ENCODE data around the gene COPS6.
A peak's percentile ranks its signal among the peaks of the same experiment; 100 is the strongest.

COPS6 gene

DNA sequence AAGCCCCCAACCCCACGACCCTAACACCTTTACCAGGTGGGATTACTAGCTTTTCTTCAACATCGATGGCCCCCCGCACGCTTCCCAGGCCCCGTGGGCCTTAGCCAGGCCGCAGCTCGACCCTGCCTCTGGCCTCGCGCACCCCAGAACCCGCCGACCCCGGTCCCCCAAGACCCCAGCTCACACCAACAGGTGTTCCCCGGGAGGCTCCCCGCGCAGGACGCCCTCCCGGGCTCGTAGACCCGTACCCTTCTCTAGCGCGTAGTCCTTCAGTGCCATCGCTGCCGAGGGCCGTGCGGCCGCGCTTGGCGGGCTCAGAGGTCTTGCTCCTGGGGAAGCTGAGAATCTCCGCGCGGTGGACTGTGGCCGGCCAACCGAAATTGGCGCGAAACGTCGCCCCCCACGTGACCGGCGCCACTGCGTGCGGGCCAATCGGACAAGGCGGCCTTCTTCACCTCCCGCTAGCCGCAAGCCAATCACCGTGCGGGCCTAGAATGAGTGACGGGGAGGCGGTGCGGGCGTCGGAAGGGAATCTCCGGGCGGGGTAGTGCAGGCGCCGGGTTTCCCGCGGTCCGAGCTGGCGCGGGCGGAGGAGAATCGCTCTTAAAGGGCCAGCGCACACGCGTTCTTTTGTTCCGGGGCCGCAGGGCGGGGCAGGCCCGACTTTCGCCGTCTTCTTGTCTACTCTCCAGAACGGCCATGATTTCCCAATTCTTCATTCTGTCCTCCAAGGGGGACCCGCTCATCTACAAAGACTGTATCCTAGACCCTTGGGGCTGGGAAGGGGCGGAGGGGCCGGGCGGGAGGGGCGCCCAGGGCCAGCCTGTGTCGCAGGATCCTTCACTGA is 12.5 kb downstream of the COPS6 start, which contains the start of the genes AP4M1 and MCM7:
AP4M1 (plus strand) TSS at position 628 of the 847 bp plus-strand sequence; CDS start at position 700, 72 bp downstream.
MCM7 (minus strand) TSS at position 382 of the 847 bp plus-strand sequence; CDS start at position 279, 103 bp downstream.
- peak; percentile 87 for ATAC-seq
- TF ChIP-seq TSHZ2 (CRISPR knock-in tag; IDR thresholded peaks at IDR 0.05): peak; percentile 97
- TF ChIP-seq PPARA (CRISPR knock-in tag; IDR thresholded peaks at IDR 0.05; ENCODE audit: borderline replicate concordance): no peak

- ATAC-seq: no peak; the same call in 2 of the 3 replicates
- TF ChIP-seq GLIS3 (CRISPR knock-in tag; IDR thresholded peaks at IDR 0.05) (no peak), TOX (CRISPR knock-in tag; IDR thresholded peaks at IDR 0.05; ENCODE audit: borderline replicate concordance) (no peak), CSDC2 (CRISPR knock-in tag; IDR thresholded peaks at IDR 0.05) (no peak), PATZ1 (CRISPR knock-in tag; IDR thresholded peaks at IDR 0.05; ENCODE audit: borderline replicate concordance) (no peak), TSHZ2 (CRISPR knock-in tag; IDR thresholded peaks at IDR 0.05) (no peak), ZNF8 (CRISPR knock-in tag; IDR thresholded peaks at IDR 0.05) (no peak), ZNF70 (CRISPR knock-in tag; IDR thresholded peaks at IDR 0.05) (no peak), ESRRG (CRISPR knock-in tag; IDR thresholded peaks at IDR 0.05) (no peak), BACH2 (CRISPR knock-in tag; IDR thresholded peaks at IDR 0.05; ENCODE audit: borderline replicate concordance) (no peak), CREB5 (CRISPR knock-in tag; IDR thresholded peaks at IDR 0.05; ENCODE audit: low read depth) (no peak), ISL1 (CRISPR knock-in tag; IDR thresholded peaks at IDR 0.05) (no peak), ZC3H10 (CRISPR knock-in tag; IDR thresholded peaks at IDR 0.05) (no peak), ZFP30 (CRISPR knock-in tag; IDR thresholded peaks at IDR 0.05) (no peak)
- TF ChIP-seq, protein P1, sequence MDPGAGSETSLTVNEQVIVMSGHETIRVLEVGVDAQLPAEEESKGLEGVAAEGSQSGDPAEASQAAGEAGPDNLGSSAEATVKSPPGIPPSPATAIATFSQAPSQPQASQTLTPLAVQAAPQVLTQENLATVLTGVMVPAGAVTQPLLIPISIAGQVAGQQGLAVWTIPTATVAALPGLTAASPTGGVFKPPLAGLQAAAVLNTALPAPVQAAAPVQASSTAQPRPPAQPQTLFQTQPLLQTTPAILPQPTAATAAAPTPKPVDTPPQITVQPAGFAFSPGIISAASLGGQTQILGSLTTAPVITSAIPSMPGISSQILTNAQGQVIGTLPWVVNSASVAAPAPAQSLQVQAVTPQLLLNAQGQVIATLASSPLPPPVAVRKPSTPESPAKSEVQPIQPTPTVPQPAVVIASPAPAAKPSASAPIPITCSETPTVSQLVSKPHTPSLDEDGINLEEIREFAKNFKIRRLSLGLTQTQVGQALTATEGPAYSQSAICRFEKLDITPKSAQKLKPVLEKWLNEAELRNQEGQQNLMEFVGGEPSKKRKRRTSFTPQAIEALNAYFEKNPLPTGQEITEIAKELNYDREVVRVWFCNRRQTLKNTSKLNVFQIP (CRISPR knock-in tag; IDR thresholded peaks at IDR 0.05; ENCODE audit: borderline replicate concordance, low read depth): no peak
Measured at GRCh38 chr7:100102950-100103840, 14.4 kb downstream of the COPS6 start.

DNA sequence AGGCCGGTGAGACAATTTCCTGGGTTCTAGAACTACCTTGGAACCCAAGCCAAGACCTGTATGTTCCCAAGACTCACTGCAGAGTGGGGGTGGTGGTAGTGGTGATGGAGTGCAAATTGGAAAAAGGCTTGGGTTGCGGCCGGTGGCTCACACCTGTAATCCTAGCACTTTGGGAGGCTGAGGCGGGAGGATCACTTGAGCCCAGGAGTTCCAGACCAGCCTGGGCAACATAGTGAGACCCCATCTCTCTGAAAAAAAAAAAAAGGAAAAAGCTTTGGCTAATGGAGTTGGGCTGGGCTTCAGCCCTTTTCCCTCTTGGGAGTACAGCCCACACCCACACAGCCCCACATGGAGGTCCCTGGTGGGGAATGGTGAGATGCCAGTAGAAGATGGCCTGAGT is 16.8 kb downstream of the COPS6 start:
- TF ChIP-seq CSDC2 (CRISPR knock-in tag; IDR thresholded peaks at IDR 0.05) (no peak), TOX (CRISPR knock-in tag; IDR thresholded peaks at IDR 0.05; ENCODE audit: borderline replicate concordance) (no peak), ISL1 (CRISPR knock-in tag; IDR thresholded peaks at IDR 0.05) (no peak), ZNF8 (CRISPR knock-in tag; IDR thresholded peaks at IDR 0.05) (no peak), ZFP3 (CRISPR knock-in tag; IDR thresholded peaks at IDR 0.05) (no peak)
- ATAC-seq: no peak

Measured in SK-N-SH treated with all-trans-retinoic acid at 6 μM for 48 hours (cell line).